HG02981 (cell line): ENCODE data around the gene TIMP2.

Experiments used
- ATAC-seq: cut with Tn5 transposase; IDR thresholded peaks from one replicate; pipeline ENCODE4 v1.9.1; 2021; ENCODE audit warnings: mild to moderate bottlenecking, moderate library complexity; ENCODE audit not compliant: unreplicated experiment

The TIMP2 gene

GRCh38 chr17:78819806-78820792 is 105.1 kb downstream of the TIMP2 start:
- ATAC-seq: no peak

GRCh38 chr17:78819402-78819801 is 105.8 kb downstream of the TIMP2 start:
- ATAC-seq: no peak

- no peak for ATAC-seq
Observed at GRCh38 chr17:78818932-78819331, 106.3 kb downstream of the TIMP2 start.

GRCh38 chr17:78818152-78818846 is 106.9 kb downstream of the TIMP2 start:
- ATAC-seq: no peak

GRCh38 chr17:78817123-78817522 is 108.1 kb downstream of the TIMP2 start:
- ATAC-seq: no peak

GRCh38 chr17:78815696-78816095 is 109.5 kb downstream of the TIMP2 start:
- no peak for ATAC-seq

GRCh38 chr17:78812855-78813254 is 112.3 kb downstream of the TIMP2 start:
- ATAC-seq: no peak

- no peak for ATAC-seq
Observed at GRCh38 chr17:78808163-78808562, 117.0 kb downstream of the TIMP2 start.

- ATAC-seq: no peak
Observed at GRCh38 chr17:78806451-78806850, 118.7 kb downstream of the TIMP2 start.

- no peak for ATAC-seq
Observed at GRCh38 chr17:78805301-78805700, 119.9 kb downstream of the TIMP2 start.

GRCh38 chr17:78804777-78805176 is 120.4 kb downstream of the TIMP2 start:
- ATAC-seq: no peak

GRCh38 chr17:78803186-78803845 is 121.9 kb downstream of the TIMP2 start:
- no peak for ATAC-seq
